Gastrocnemius medialis (tissue), 4 donors: ENCODE results near the gene TNFSF10.

Experiments used
- POLR2A ChIP-seq, 2 donors: fragments of 450-650 bp; IDR thresholded peaks; one replicate each; pipeline ENCODE4 v1.6.1; 2017; ENCODE audit warnings: antibody characterized with exemption in 2 of 2, mild to moderate bottlenecking in 2 of 2, moderate library complexity in 2 of 2
- TF ChIP-seq, protein P1 (sequence below), 5 experiments: fragments of 450-650 bp in 3 of 5; fragments of 200-600 bp in 2 of 5; sonication (generic) in 2 of 5; IDR thresholded peaks in 4 of 5; conservative IDR thresholded peaks in 1 of 5; 1 replicate in 4 of 5; 2 replicates in 1 of 5; pipeline ENCODE4 v1.5.1; 2016 to 2019; ENCODE audit warnings: antibody characterized with exemption in 5 of 5, mild to moderate bottlenecking in 3 of 5, moderate library complexity in 3 of 5

DNA sequence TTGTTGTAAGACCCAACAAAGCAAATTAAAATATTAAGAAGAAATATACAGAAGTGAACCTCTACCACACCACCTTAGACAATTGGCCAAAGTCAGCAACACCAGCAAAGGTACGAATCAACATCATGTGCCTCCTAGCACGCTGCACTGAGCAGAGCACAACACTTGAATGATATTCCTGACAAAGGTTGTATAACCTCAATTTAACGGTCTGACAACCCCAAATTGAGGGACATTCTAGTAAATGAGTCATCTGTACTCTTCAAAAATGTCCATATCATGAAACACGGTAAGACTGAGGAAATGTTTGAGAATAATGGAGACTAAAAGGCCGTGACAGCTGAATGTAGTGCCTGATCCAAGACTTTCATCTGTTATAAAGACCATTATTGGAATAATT, 41.3 kb upstream of the TNFSF10 start:
- TF ChIP-seq, protein P1, sequence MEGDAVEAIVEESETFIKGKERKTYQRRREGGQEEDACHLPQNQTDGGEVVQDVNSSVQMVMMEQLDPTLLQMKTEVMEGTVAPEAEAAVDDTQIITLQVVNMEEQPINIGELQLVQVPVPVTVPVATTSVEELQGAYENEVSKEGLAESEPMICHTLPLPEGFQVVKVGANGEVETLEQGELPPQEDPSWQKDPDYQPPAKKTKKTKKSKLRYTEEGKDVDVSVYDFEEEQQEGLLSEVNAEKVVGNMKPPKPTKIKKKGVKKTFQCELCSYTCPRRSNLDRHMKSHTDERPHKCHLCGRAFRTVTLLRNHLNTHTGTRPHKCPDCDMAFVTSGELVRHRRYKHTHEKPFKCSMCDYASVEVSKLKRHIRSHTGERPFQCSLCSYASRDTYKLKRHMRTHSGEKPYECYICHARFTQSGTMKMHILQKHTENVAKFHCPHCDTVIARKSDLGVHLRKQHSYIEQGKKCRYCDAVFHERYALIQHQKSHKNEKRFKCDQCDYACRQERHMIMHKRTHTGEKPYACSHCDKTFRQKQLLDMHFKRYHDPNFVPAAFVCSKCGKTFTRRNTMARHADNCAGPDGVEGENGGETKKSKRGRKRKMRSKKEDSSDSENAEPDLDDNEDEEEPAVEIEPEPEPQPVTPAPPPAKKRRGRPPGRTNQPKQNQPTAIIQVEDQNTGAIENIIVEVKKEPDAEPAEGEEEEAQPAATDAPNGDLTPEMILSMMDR (IDR thresholded peaks at IDR 0.05 in 4 of 5, conservative IDR thresholded peaks at IDR 0.05 in 1 of 5), result no peak
- TF ChIP-seq POLR2A (IDR thresholded peaks at IDR 0.05), result no peak
